GM12878 (cell line): ENCODE data around the gene SLC24A4. TPM values are rescaled to one million over a fixed set of nuclear protein-coding genes. Genes with fewer than 3 reads are reported as not detected.
A peak's percentile ranks its signal among the peaks of the same experiment; 100 is the strongest.

Experiments
- ATAC-seq: fragments of 200-7000 bp; cut with Tn5 transposase; 3 replicates; pipeline ENCODE4 v1.9.1; 2020; ENCODE audit warnings: mild to moderate bottlenecking, moderate library complexity
- BruUV-seq: library from RNA; stranded (reverse); fragments of 400-500 nt; replicated peaks from 2 replicates; lab custom pipeline; 2021; lab: Mats Ljungman, UMichigan
- CTCF ChIA-PET: fragments of 300-600 bp; sonication (Branson Sonifier 250); formaldehyde crosslinking; extraction: SDS; loops from one replicate; lab custom pipeline; 2021; ENCODE audit warnings: inconsistent platforms; lab: Yijun Ruan, JAX
- POLR2A ChIA-PET: fragments of 350-600 bp; formaldehyde crosslinking; extraction: SDS; loops from one replicate; lab custom pipeline; 2021; ENCODE audit warnings: inconsistent platforms; lab: Charles Lee
- RAD21 ChIA-PET: fragments of 300-600 bp; sonication (Branson Sonifier 250); formaldehyde crosslinking; loops from one replicate; lab custom pipeline; 2023; ENCODE audit warnings: antibody characterized with exemption; ENCODE audit not compliant: unreplicated experiment; lab: Charles Lee
- SMC1A ChIA-PET: fragments of 300-600 bp; sonication (Branson Sonifier 250); formaldehyde crosslinking; loops from one replicate; lab custom pipeline; 2023; ENCODE audit not compliant: unreplicated experiment, uncharacterized antibody; lab: Charles Lee
- DNase-seq: peaks from one replicate; pipeline ENCODE4 v3.0.0-alpha.2; 2011; ENCODE audit warnings: low read depth, low spot score
- FAIRE-seq: peaks from 3 replicates; lab custom pipeline; 2011; peaks lifted over from hg19 to GRCh38; lab: Jason Lieb, UNC
- H2AFZ ChIP-seq: 2 replicates; pipeline ENCODE4 v1.6.0; 2011; ENCODE audit warnings: low read depth, low read length, control low read depth; ENCODE audit not compliant: control insufficient read depth
- H3K27ac ChIP-seq: 2 replicates; pipeline ENCODE4 v1.5.1; 2011; ENCODE audit warnings: control low read depth; ENCODE audit not compliant: control insufficient read depth, insufficient read depth
- H3K27me3 ChIP-seq, 2 experiments: replicated peaks in 1 of 2; 2 replicates each; pipeline versions ENCODE4 v1.6.0 to v1.6.1; 2011; ENCODE audit warnings: low read length in 1 of 2; ENCODE audit not compliant: control insufficient read depth in 2 of 2, insufficient read depth in 2 of 2
- H3K36me3 ChIP-seq, 2 experiments: 2 replicates each; pipeline ENCODE4 v1.5.1; 2011; ENCODE audit warnings: low read length in 1 of 2; ENCODE audit not compliant: control insufficient read depth in 2 of 2, insufficient read depth in 2 of 2
- H3K4me1 ChIP-seq: 2 replicates; pipeline ENCODE4 v1.6.1; 2011; ENCODE audit warnings: mild to moderate bottlenecking, low read length, moderate library complexity, mixed read lengths; ENCODE audit not compliant: control insufficient read depth, insufficient read depth
- H3K4me2 ChIP-seq: 2 replicates; pipeline ENCODE4 v1.6.0; 2011; ENCODE audit warnings: control low read depth; ENCODE audit not compliant: control insufficient read depth, insufficient read depth
- H3K4me3 ChIP-seq: fragments of 200-600 bp; sonication (generic); 2 replicates; pipeline ENCODE4 v1.5.1; 2016
- H3K79me2 ChIP-seq: 2 replicates; pipeline ENCODE4 v1.6.0; 2011; ENCODE audit warnings: low read length; ENCODE audit not compliant: control insufficient read depth, insufficient read depth
- H3K9ac ChIP-seq: 2 replicates; pipeline ENCODE4 v1.8.0; 2011; ENCODE audit warnings: low read length, control low read depth, mixed read lengths; ENCODE audit not compliant: control insufficient read depth, insufficient read depth
- H3K9me3 ChIP-seq: replicated peaks from 3 replicates; pipeline ENCODE4 v1.5.1; 2011; ENCODE audit warnings: mild to moderate bottlenecking, low read length; ENCODE audit not compliant: control insufficient read depth, insufficient read depth
- H4K20me1 ChIP-seq: 2 replicates; pipeline ENCODE4 v1.6.0; 2011; ENCODE audit not compliant: control insufficient read depth, insufficient read depth
- CBFB ChIP-seq: IDR thresholded peaks from 2 replicates; pipeline ENCODE4 v1.6.1; 2016; ENCODE audit warnings: antibody characterized with exemption, low read depth
- CHD1 ChIP-seq: IDR thresholded peaks from 2 replicates; pipeline ENCODE4 v1.6.1; 2012; ENCODE audit warnings: low read depth, low read length, improper control_type of control experiment
- FOS ChIP-seq: IDR thresholded peaks from 3 replicates; pipeline ENCODE4 v1.6.1; 2011; ENCODE audit warnings: borderline replicate concordance; ENCODE audit not compliant: insufficient read length; ENCODE audit errors: extremely low read depth
- GABPA ChIP-seq: IDR thresholded peaks from 2 replicates; pipeline ENCODE4 v1.6.1; 2014; ENCODE audit warnings: antibody characterized with exemption, low read depth, mild to moderate bottlenecking, inconsistent platforms
- KDM1A ChIP-seq: fragments of 200-600 bp; sonication (generic); IDR thresholded peaks from 2 replicates; pipeline ENCODE4 v1.6.1; 2016; ENCODE audit warnings: borderline replicate concordance
- KLF5 ChIP-seq: fragments of 450-650 bp; IDR thresholded peaks from 2 replicates; pipeline ENCODE4 v1.6.1; 2014; ENCODE audit warnings: mild to moderate bottlenecking; ENCODE audit not compliant: partially characterized antibody
- NR2C2 ChIP-seq: IDR thresholded peaks from 2 replicates; pipeline ENCODE4 v1.6.1; 2011; ENCODE audit warnings: borderline replicate concordance, low read depth; ENCODE audit not compliant: control insufficient read depth, insufficient read length
- POLR2AphosphoS5 ChIP-seq: IDR thresholded peaks from 2 replicates; pipeline ENCODE4 v1.6.1; 2011; ENCODE audit warnings: mild to moderate bottlenecking, low read length, inconsistent platforms
- RAD21 ChIP-seq: IDR thresholded peaks from 2 replicates; pipeline ENCODE4 v1.6.1; 2011; ENCODE audit warnings: mild to moderate bottlenecking, low read depth, low read length, moderate library complexity; ENCODE audit not compliant: insufficient read depth
- RAD51 ChIP-seq: fragments of 450-650 bp; IDR thresholded peaks from 2 replicates; pipeline ENCODE4 v1.6.1; 2016; ENCODE audit warnings: moderate library complexity, mild to moderate bottlenecking, inconsistent platforms
- SP1 ChIP-seq: IDR thresholded peaks from one replicate; pipeline ENCODE4 v1.6.1; 2011; ENCODE audit warnings: low read depth, low read length
- WRNIP1 ChIP-seq: IDR thresholded peaks from 2 replicates; pipeline ENCODE4 v1.6.1; 2011; ENCODE audit warnings: low read depth, low read length, improper control_type of control experiment, borderline replicate concordance
- YY1 ChIP-seq: IDR thresholded peaks from 2 replicates; pipeline ENCODE4 v1.6.1; 2011; ENCODE audit warnings: low read depth, mild to moderate bottlenecking, low read length
- ZNF217 ChIP-seq: fragments of 450-650 bp; IDR thresholded peaks from 2 replicates; pipeline ENCODE4 v1.6.1; 2017; ENCODE audit warnings: antibody characterized with exemption, mild to moderate bottlenecking
- ZNF274 ChIP-seq: IDR thresholded peaks from one replicate; pipeline ENCODE4 v1.8.0; 2011; ENCODE audit not compliant: insufficient read length, insufficient read depth
- WGBS: methylation state at CpG from one replicate; pipeline ENCODE4 v1.1.6; 2016; ENCODE audit warnings: low lambda C conversion rate; ENCODE audit not compliant: insufficient replicate concordance, insufficient coverage; ENCODE audit errors: missing lambda C conversion rate; 5-methylcytosine and 5-hydroxymethylcytosine counted together
- in situ Hi-C: fragments of 300-500 bp; cut with MboI; formaldehyde crosslinking; loops from 9 replicates; pipeline ENCODE4 v1.14.3; 2018; ENCODE audit warnings: mixed read lengths
- intact Hi-C: fragments of 100-400 bp; cut with micrococcal nuclease; formaldehyde crosslinking; loops from one replicate; pipeline ENCODE4 v1.14.2; 2022; ENCODE audit not compliant: unreplicated experiment
- polyA plus RNA-seq, 11 experiments: library from polyadenylated mRNA; depleted of rRNA in 4 of 11; unstranded in 6 of 11; stranded (reverse) in 5 of 11; fragments of >200 nt; fragmentation: Nextera tagmentation in 4 of 11; fragmentation: Illumina TruSeq in 1 of 11; extraction: Ambion mirVana in 4 of 11; extraction: Trizol in 1 of 11; gene quantifications; 1 replicate in 1 of 11; 2 replicates in 10 of 11; pipeline versions ENCODE4 v1.2.1 to v1.2.3, GENCODE V29; 2011 to 2016; ENCODE audit warnings: inconsistent platforms in 2 of 11, missing spikeins in 2 of 11, low read depth in 1 of 11
- total RNA-seq, 4 experiments: library from RNA; depleted of rRNA in 3 of 4; stranded (reverse); fragments of >200 nt in 3 of 4; fragmentation: Illumina TruSeq in 1 of 4; extraction: Trizol in 1 of 4; gene quantifications; 2 replicates each; pipeline versions ENCODE4 v1.2.1 to v1.2.3, GENCODE V29; 2013 to 2021
- TF ChIP-seq, protein P1 (sequence below): IDR thresholded peaks from 2 replicates; pipeline ENCODE4 v1.6.1; 2012; ENCODE audit warnings: low read length, inconsistent platforms
- TF ChIP-seq, protein P2 (sequence below): IDR thresholded peaks from 2 replicates; pipeline ENCODE4 v1.6.1; 2011; ENCODE audit warnings: borderline replicate concordance, low read depth, mild to moderate bottlenecking, moderate library complexity, low read length; ENCODE audit not compliant: insufficient read depth, poor library complexity, severe bottlenecking
- TF ChIP-seq, protein P3 (sequence below): fragments of 450-650 bp; IDR thresholded peaks from 2 replicates; pipeline ENCODE4 v1.6.1; 2017; ENCODE audit warnings: antibody characterized with exemption, mild to moderate bottlenecking, moderate library complexity

SLC24A4 gene
- total and polyA plus RNA-seq, 10 of the 15 experiments (the other 5 are each of a cell fraction or from before 2014, with no cell fraction given) = under 0.01 to 0.46 (median 0.04) TPM; not detected in 5

DNA sequence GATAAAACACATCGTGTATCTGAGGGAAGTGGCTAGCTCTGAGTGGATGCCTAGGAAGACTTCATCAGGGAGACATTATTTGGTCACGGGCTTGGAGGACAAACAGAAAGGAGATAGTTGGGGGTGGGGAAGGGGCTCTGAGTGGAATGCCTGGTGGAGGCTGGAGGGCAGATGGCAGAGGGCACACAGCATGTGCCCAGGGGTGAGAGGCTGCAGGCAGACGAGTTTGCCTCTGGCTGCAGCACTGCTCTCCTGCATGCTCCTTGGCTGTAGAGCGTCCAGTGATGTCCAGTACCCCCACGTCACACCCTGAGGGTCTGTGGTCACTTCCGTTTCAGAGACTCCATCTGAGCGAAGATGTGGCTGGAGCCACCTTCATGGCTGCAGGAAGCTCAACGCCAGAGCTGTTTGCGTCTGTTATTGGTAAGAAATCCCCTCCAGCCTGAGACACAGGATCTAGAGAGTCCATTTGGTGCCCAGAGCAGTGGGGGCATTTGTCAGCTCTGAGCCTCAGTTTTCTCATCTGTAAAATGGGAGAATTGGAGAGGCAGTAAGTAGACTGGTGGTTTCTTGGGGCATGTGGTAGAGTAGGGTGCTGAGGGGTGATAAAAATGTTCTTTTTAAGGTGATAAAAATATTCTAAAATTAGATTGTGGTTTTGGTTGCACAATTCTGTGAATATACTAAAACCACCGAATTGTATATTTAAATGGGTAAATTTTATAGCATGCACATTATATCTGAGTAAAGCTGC is 119.0 kb downstream of the SLC24A4 start:
- 19% methylated on average over 10 of the region's 10 CpGs for WGBS
- SMC1A ChIA-PET = no interaction called here
- DNase-seq (no peak), ATAC-seq (peak; percentile 39), FAIRE-seq (no peak)
- H3K4me3 ChIP-seq = no peak overlapping the region
- peaks cover 1% of the 10 kb centered on the region; the same call in 2 of the 3 replicates for H3K9me3 ChIP-seq
- H3K36me3 ChIP-seq = no peaks in the 10 kb centered on the region
- no peak overlapping the region for H3K27ac ChIP-seq
- BruUV-seq = no TSS peak
- peaks cover 20% of the 10 kb centered on the region for H3K4me1 ChIP-seq
- H3K9ac ChIP-seq = no peak overlapping the region
- H3K79me2 ChIP-seq = no peaks in the 10 kb centered on the region
- no peaks in the 10 kb centered on the region for H4K20me1 ChIP-seq
- POLR2A ChIA-PET = no interaction called here
- no peaks in the 10 kb centered on the region for H3K27me3 ChIP-seq
- in situ Hi-C loops (no loop called here), intact Hi-C loops (no loop called here)
- CTCF ChIA-PET = no interaction called here
- RAD21 ChIA-PET = no interaction called here
- no peak overlapping the region for H2AFZ ChIP-seq
- H3K4me2 ChIP-seq = no peak overlapping the region
- TF ChIP-seq POLR2AphosphoS5 = no peak
- no peak for TF ChIP-seq NR2C2
- TF ChIP-seq WRNIP1 = no peak
- TF ChIP-seq, protein P1, sequence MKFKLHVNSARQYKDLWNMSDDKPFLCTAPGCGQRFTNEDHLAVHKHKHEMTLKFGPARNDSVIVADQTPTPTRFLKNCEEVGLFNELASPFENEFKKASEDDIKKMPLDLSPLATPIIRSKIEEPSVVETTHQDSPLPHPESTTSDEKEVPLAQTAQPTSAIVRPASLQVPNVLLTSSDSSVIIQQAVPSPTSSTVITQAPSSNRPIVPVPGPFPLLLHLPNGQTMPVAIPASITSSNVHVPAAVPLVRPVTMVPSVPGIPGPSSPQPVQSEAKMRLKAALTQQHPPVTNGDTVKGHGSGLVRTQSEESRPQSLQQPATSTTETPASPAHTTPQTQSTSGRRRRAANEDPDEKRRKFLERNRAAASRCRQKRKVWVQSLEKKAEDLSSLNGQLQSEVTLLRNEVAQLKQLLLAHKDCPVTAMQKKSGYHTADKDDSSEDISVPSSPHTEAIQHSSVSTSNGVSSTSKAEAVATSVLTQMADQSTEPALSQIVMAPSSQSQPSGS = no peak
- TF ChIP-seq CHD1 = no peak
- TF ChIP-seq GABPA = no peak
- no peak for TF ChIP-seq YY1
- TF ChIP-seq ZNF274 = no peak
- no peak for TF ChIP-seq FOS
- TF ChIP-seq, protein P2, sequence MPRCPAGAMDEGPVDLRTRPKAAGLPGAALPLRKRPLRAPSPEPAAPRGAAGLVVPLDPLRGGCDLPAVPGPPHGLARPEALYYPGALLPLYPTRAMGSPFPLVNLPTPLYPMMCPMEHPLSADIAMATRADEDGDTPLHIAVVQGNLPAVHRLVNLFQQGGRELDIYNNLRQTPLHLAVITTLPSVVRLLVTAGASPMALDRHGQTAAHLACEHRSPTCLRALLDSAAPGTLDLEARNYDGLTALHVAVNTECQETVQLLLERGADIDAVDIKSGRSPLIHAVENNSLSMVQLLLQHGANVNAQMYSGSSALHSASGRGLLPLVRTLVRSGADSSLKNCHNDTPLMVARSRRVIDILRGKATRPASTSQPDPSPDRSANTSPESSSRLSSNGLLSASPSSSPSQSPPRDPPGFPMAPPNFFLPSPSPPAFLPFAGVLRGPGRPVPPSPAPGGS = no peak
- no peak for TF ChIP-seq CBFB
- no peak for TF ChIP-seq ZNF217
- TF ChIP-seq RAD51 = no peak
- no peak for TF ChIP-seq KLF5
- TF ChIP-seq KDM1A = no peak
- TF ChIP-seq SP1 = no peak
- TF ChIP-seq, protein P3, sequence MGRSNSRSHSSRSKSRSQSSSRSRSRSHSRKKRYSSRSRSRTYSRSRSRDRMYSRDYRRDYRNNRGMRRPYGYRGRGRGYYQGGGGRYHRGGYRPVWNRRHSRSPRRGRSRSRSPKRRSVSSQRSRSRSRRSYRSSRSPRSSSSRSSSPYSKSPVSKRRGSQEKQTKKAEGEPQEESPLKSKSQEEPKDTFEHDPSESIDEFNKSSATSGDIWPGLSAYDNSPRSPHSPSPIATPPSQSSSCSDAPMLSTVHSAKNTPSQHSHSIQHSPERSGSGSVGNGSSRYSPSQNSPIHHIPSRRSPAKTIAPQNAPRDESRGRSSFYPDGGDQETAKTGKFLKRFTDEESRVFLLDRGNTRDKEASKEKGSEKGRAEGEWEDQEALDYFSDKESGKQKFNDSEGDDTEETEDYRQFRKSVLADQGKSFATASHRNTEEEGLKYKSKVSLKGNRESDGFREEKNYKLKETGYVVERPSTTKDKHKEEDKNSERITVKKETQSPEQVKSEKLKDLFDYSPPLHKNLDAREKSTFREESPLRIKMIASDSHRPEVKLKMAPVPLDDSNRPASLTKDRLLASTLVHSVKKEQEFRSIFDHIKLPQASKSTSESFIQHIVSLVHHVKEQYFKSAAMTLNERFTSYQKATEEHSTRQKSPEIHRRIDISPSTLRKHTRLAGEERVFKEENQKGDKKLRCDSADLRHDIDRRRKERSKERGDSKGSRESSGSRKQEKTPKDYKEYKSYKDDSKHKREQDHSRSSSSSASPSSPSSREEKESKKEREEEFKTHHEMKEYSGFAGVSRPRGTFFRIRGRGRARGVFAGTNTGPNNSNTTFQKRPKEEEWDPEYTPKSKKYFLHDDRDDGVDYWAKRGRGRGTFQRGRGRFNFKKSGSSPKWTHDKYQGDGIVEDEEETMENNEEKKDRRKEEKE = no peak
- TF ChIP-seq RAD21 = no peak
